K562 (cell line): Measurements from ENCODE around the gene TAF12. TPM values are rescaled to one million over a fixed set of nuclear protein-coding genes. Genes with fewer than 3 reads are reported as not detected.

Source experiments
- AFF1 ChIP-seq, 2 experiments: fragments of 450-650 bp; IDR thresholded peaks; 2 replicates each; pipeline ENCODE4 v1.6.1; 2018; ENCODE audit warnings: mild to moderate bottlenecking in 2 of 2, low read depth in 1 of 2; ENCODE audit not compliant: partially characterized antibody in 2 of 2
- ARHGAP35 ChIP-seq: fragments of 450-650 bp; IDR thresholded peaks from 2 replicates; pipeline ENCODE4 v1.6.1; 2018; ENCODE audit not compliant: partially characterized antibody
- CEBPG ChIP-seq, 3 experiments: fragments of 200-800 bp in 1 of 3; sonication (Bioruptor generic) in 1 of 3; sonication (generic) in 1 of 3; formaldehyde crosslinking in 1 of 3; IDR thresholded peaks in 2 of 3; conservative IDR thresholded peaks in 1 of 3; 2 replicates each; pipeline versions ENCODE4 v1.6.1 to v1.8.0; 2016 to 2022; ENCODE audit warnings: missing compliant biosample characterization in 2 of 3, missing genetic modification characterization in 2 of 3, mild to moderate bottlenecking in 1 of 3, missing genetic modification reagents in 1 of 3
- CREB5 ChIP-seq: fragments of 250-450 bp; sonication (Bioruptor Pico); IDR thresholded peaks from 2 replicates; pipeline ENCODE4 v1.5.0; 2020; ENCODE audit warnings: mild to moderate bottlenecking
- ELF2 ChIP-seq: fragments of 250-450 bp; sonication (Bioruptor Pico); IDR thresholded peaks from 2 replicates; pipeline ENCODE4 v1.5.0; 2021; ENCODE audit warnings: mild to moderate bottlenecking
- ETS1 ChIP-seq: conservative IDR thresholded peaks from 2 replicates; pipeline ENCODE4 v1.6.1; 2011; ENCODE audit warnings: low read depth, mild to moderate bottlenecking, low read length; ENCODE audit not compliant: control insufficient read depth
- FIP1L1 ChIP-seq: fragments of 200-400 bp; formaldehyde crosslinking; IDR thresholded peaks from 2 replicates; pipeline ENCODE4 v1.6.1; 2018; ENCODE audit warnings: mild to moderate bottlenecking, low read depth, low read length; ENCODE audit not compliant: poor library complexity, severe bottlenecking
- HNRNPH1 ChIP-seq: fragments of 200-400 bp; formaldehyde crosslinking; optimal IDR thresholded peaks from 2 replicates; pipeline ENCODE3; 2017; ENCODE audit warnings: low read depth, mild to moderate bottlenecking, low read length, moderate library complexity
- ILF3 ChIP-seq: fragments of 450-650 bp; IDR thresholded peaks from 2 replicates; pipeline ENCODE4 v1.6.1; 2018; ENCODE audit warnings: antibody characterized with exemption, mild to moderate bottlenecking, moderate library complexity, borderline replicate concordance
- IRF2 ChIP-seq: sonication (generic); formaldehyde crosslinking; IDR thresholded peaks from 2 replicates; pipeline ENCODE4 v1.8.1; 2022; ENCODE audit warnings: mild to moderate bottlenecking, missing genetic modification reagents
- MEIS2 ChIP-seq: fragments of 450-650 bp; IDR thresholded peaks from 2 replicates; pipeline ENCODE4 v1.6.1; 2014; ENCODE audit warnings: mild to moderate bottlenecking; ENCODE audit not compliant: partially characterized antibody
- POLR2AphosphoS2 ChIP-seq: IDR thresholded peaks from 2 replicates; pipeline ENCODE4 v1.6.1; 2012; ENCODE audit warnings: low read length, improper control_type of control experiment
- PRDM10 ChIP-seq: fragments of 450-650 bp; IDR thresholded peaks from 2 replicates; pipeline ENCODE4 v1.6.1; 2018; ENCODE audit not compliant: partially characterized antibody
- PURB ChIP-seq: sonication (generic); formaldehyde crosslinking; IDR thresholded peaks from 2 replicates; pipeline ENCODE4 v1.9.0; 2021; ENCODE audit warnings: low read depth, mild to moderate bottlenecking, missing genetic modification reagents
- SMARCA5 ChIP-seq: fragments of 450-650 bp; IDR thresholded peaks from 2 replicates; pipeline ENCODE4 v1.6.1; 2016
- ZBTB17 ChIP-seq: fragments of 450-650 bp; formaldehyde crosslinking; IDR thresholded peaks from 2 replicates; pipeline ENCODE4 v1.4.0; 2020; ENCODE audit warnings: mild to moderate bottlenecking
- ZKSCAN8 ChIP-seq: fragments of 200-800 bp; sonication (Bioruptor generic); IDR thresholded peaks from 2 replicates; pipeline ENCODE4 v1.6.1; 2016; ENCODE audit warnings: missing genetic modification characterization, missing compliant biosample characterization
- polyA plus RNA-seq, 8 experiments: library from polyadenylated mRNA; depleted of rRNA in 4 of 8; stranded (reverse) in 5 of 8; unstranded in 3 of 8; fragments of >200 nt; fragmentation: Nextera tagmentation in 2 of 8; fragmentation: Illumina TruSeq in 1 of 8; extraction: Ambion mirVana in 2 of 8; extraction: Trizol in 1 of 8; gene quantifications; 2 replicates each; pipeline versions ENCODE4 v1.2.1 to v1.2.3, GENCODE V29; 2011 to 2014; ENCODE audit warnings: inconsistent platforms in 1 of 8, missing spikeins in 1 of 8
- total RNA-seq, 7 experiments: library from RNA; depleted of rRNA in 6 of 7; stranded (reverse); fragments of >200 nt in 6 of 7; fragmentation: Illumina TruSeq in 2 of 7; extraction: Trizol in 2 of 7; gene quantifications; 2 replicates each; pipeline versions ENCODE4 v1.2.1 to v1.2.3, GENCODE V29; 2011 to 2021; ENCODE audit warnings: low replicate concordance in 1 of 7

The TAF12 gene
- total and polyA plus RNA-seq, 9 of the 15 experiments (the other 6 are each of a cell fraction or from before 2014, with no cell fraction given), result 31.6 to 89.0 (median 50.5) TPM

- TF ChIP-seq AFF1 (IDR thresholded peaks at IDR 0.05; ENCODE audit: low read depth in 1 of 2, partially characterized antibody in 2 of 2) (no peak), CREB5 (CRISPR knock-in tag) (peak; percentile 76; the same call in 1 of the 2 replicates), ARHGAP35 (no peak), IRF2 (CRISPR knock-in tag) (no peak), ZBTB17 (CRISPR knock-in tag) (no peak), FIP1L1 (no peak), ELF2 (peak; percentile 64; the same call in 1 of the 2 replicates), ETS1 (0 out of 2 replicates have a peak, but pooled peaks have one; percentile 11), POLR2AphosphoS2 (no peak), ZKSCAN8 (CRISPR knock-in tag) (no peak; the same call in 1 of the 2 replicates), HNRNPH1 (no peak), PURB (CRISPR knock-in tag) (no peak), MEIS2 (peak; percentile 50), PRDM10 (peak; percentile 95), SMARCA5 (no peak), ILF3 (no peak), CEBPG (CRISPR knock-in tag; IDR thresholded peaks at IDR 0.05) (peak; percentile 43; the same call in 1 of the 2 replicates), CEBPG (tag; conservative IDR thresholded peaks at IDR 0.05 in 1 of 2, IDR thresholded peaks at IDR 0.05 in 1 of 2) (no peak)
Observed at GRCh38 chr1:28648008-28648473, 5.2 kb upstream of the TAF12 start (continued).
